Astrocyte of the hippocampus (primary cell): ENCODE data around the gene SMAD7.

Source experiments
- DNase-seq: peaks from one replicate; pipeline ENCODE4 v3.0.0; 2011; ENCODE audit warnings: low read depth, low spot score

SMAD7 gene

GRCh38 chr18:48961547-48961946 lies 10.8 kb upstream of the SMAD7 start:
- DNase-seq = peak; percentile 76

- peak; percentile 59 for DNase-seq
Measured at GRCh38 chr18:48959921-48960920, 9.5 kb upstream of the SMAD7 start.

- no peak for DNase-seq
Measured at GRCh38 chr18:48959551-48959920, 8.8 kb upstream of the SMAD7 start.

GRCh38 chr18:48958951-48959350 lies 8.2 kb upstream of the SMAD7 start:
- DNase-seq = no peak

DNA sequence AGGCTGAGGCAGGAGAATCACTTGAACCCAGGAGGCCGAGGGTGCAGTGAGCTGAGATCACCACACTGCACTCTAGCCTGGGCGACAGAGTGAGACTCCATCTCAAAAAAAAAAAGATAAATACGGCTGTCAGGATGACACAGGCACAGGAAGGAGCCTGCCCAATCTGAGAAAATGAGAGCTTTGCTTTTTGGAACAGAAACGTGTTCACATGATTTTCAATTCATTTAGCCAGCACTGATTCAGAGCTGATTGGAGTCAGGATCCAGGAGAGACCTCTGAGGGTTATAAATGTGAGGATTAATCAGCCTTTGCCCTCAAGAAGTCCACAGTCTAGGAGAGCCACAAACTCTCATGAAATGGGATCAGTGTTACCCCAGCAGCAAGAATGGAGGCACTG lies 6.9 kb upstream of the SMAD7 start:
- no peak for DNase-seq

DNA sequence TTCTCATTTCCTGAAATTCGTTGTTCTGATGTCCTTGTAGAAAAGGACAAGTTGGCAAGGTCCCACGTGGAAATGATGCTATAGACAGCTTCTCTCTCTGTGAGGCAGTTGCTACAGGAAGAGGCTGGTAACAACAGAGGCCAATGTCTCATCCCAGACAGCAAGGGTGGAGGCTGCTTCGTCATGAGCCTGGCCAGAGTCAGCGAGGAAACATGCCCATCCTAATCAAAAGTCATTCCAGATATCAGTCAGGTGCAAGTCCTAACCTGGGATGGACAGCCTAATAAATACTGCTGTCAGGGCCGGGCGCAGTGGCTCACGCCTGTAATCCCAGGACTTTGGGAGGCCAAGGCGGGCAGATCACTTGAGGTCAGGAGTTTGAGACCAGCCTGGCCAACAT lies 6.4 kb upstream of the SMAD7 start:
- DNase-seq = no peak

DNA sequence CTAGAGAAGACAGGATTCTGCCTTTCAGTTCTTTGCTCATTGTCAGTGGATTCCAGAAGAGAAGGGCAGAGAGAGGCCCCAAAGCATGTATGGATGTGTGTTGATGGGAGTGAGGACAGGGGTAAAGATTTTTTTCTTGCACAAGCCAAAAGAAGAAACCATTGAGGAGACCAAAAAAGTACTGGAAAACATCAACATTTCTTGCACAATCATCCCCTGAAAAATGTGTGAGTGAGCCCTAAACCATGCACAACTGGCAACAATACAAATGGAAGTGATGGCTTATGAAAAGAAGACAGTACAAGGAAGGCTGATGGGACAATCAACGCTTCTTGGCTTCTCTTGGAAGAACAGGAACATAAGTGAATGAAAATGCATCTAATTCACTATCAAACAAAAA lies 5.6 kb upstream of the SMAD7 start:
- DNase-seq = peak; percentile 32

DNA sequence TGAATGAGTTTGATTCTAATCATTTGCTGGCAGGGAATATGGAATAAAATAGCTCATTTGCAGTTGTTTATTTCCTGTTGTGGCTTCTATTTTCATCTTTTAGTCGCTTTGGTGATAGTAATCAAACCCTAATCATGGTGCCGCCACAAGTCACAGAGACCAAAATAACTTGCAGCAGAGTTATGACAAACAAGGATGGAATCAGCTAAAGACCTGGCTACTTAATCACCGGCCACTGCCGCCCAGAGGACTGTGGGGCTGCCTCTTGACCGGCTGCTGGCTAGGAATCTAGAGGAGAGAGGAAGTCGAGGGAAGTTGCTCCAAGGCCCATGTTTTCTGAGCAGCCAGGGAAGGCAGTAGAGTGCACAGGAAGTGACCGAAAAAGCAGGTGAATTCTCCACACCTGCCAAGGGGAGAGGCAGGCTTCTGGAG lies 5.1 kb upstream of the SMAD7 start:
- DNase-seq = peak; percentile 86

DNA sequence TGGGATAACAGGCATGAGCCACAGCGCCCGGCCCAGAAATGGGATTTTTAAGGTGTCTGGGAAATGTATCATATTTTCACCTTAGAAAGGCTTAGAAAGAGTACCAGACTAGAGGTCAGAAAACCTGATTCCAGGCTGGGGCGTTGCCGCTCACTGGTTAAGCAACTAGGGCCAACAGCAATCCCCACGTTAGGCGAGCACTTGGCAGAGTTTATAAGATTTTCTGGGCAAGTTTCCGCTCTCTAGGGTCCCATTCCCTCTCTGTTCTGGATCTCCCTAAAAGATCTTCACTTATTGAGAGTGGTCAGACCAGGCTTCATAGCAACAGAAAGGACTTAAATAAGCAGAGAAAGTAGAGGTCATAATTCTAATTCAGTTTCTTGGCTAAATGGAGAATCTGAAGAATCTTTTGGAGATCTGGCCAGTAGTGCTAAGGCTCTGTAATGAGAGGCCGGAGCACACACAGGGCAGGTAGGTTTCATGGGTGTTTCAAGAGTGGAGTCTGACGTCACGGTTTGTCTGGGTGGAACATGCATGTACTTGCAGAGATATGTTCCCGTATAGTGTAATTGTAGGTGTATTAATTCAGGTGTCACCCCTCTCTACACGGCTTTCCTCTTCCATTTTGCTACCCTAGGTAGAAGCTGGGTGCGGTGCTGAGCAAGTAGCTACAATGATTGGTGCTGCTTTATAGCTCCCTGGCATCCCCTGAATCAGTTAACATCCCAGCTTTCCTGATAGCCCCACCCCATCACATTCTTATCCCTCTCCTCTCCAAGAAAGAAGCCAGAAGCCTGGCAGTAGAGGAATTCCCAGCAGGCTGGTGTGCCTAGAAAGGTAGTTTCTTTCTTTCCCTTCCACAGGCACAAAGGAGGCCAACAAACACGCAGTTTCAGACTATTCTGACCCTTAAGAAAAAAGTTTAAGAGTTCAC lies 4.4 kb upstream of the SMAD7 start:
- DNase-seq = no peak

DNA sequence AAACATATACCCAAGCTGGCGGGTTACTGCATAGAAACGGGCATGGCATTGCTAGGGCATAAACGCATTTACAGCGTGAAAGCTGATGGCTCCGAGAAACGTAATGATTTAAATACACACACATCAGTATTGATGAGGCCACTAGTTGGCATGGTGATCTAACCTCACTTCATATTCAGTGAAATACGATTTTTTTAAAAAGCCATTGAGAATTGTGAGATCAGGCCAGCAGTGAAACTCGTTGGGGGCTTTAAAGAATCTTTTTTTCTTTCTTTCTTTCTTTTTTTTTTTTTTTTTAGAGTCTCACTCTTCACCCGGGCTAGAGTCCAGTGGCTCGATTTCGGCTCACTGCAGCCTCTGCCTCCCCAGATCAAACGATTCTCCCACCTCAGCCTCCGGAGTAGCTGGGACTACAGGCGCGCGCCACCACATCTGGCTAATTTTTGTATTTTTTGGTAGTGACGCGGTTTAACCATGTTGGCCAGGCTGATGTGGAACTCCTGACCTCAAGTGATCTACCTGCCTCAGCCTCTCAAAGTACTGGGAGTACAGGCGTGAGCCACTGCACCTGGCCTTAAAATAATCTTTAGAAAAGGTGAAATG lies 2.4 kb upstream of the SMAD7 start:
- no peak for DNase-seq

DNA sequence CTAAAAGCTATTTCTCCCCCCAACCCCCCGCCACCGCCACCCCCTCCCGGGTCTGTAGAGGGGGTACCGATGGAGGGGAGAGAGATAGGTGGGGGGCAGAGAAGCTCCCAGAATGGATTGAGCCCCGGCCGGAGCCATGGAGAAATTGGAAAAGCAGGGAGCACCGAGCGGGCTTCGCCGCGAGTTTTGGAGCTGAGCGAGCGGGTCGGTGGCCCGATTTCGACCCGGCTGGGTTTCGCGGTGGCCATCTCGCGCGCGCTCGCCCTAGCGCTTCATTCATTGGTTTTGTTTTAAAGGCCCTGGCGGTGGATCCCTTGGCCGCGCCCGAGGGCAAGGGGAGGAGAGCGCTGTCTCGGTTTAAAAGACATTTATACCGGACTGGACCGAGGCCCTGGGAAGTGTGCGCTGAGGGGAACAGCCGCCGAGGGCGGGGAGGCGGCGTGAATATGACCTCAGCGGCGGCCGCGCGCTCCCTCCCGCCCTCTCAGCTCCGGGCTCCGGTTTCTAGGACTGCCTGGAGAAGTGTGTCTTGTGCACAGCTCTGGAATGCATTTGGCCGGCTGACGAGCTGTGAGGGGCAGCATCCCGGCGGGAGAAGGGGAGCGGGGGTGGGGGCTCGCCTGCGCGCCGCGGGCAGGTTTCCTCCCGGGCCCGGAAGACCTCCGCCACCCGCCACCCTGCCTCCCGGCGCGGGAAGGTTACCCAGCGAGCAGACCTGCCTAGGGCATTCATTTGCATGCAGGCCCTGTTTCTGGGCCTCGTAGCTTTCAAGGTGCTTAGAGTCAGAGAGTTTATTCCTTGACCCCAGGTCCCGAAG lies 1.7 kb upstream of the SMAD7 start:
- peak; percentile 97 for DNase-seq

GRCh38 chr18:48951448-48952286 lies 902 bp upstream of the SMAD7 start:
- peak; percentile 95 for DNase-seq

GRCh38 chr18:48949606-48950535 lies 894 bp downstream of the SMAD7 start:
- DNase-seq = peak; percentile 73

GRCh38 chr18:48949050-48949605 lies 1.6 kb downstream of the SMAD7 start:
- DNase-seq = peak; percentile 58

- peak; percentile 88 for DNase-seq
Measured at GRCh38 chr18:48948112-48949049, 2.4 kb downstream of the SMAD7 start.

DNA sequence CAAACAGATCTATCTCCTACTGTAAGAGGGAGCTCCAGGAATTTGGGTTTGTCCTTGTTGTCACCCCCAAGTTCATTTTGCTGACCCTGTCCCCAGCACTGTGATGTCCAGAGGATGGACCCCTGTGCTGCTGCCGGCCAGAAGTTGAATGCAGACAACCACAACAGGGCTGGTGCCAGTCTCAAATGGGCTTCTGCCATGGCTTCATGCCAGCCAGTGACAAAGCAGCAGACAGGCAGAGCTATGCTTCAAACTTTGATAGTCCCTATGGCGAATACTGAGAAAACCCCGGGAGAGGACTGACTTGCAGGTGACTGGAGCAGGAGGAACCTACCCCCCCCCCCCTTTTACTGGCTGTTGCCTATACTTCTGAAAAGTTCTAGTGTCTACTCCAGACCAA lies 3.2 kb downstream of the SMAD7 start:
- peak; percentile 69 for DNase-seq

DNA sequence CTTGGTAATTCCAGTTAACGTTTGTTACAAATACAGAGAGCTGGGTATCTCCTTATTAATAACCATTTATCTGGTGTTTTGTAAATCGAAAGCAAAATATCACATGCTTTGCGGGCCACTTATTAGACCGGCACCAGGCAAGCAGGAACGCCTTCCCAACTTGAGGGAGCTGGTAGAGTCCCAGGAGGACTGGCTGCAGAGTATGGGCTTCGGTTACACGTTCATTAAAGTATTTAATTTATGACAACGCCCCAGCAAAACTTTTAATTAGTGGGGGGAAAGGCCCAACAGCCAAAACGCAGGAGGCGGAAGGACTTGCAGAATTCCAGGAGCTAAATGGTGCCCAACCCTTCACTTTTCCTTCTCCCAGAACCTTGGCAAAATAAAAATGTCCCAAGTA lies 3.7 kb downstream of the SMAD7 start:
- no peak for DNase-seq
